ENCODE results near the gene FOXP1. TPM values are rescaled to one million over a fixed set of nuclear protein-coding genes. Genes with fewer than 3 reads are reported as not detected.
A peak's percentile ranks its signal among the peaks of the same experiment; 100 is the strongest.

Gene FOXP1
- total RNA-seq, 1 donor from 2014 or later: 31.1 TPM

DNA sequence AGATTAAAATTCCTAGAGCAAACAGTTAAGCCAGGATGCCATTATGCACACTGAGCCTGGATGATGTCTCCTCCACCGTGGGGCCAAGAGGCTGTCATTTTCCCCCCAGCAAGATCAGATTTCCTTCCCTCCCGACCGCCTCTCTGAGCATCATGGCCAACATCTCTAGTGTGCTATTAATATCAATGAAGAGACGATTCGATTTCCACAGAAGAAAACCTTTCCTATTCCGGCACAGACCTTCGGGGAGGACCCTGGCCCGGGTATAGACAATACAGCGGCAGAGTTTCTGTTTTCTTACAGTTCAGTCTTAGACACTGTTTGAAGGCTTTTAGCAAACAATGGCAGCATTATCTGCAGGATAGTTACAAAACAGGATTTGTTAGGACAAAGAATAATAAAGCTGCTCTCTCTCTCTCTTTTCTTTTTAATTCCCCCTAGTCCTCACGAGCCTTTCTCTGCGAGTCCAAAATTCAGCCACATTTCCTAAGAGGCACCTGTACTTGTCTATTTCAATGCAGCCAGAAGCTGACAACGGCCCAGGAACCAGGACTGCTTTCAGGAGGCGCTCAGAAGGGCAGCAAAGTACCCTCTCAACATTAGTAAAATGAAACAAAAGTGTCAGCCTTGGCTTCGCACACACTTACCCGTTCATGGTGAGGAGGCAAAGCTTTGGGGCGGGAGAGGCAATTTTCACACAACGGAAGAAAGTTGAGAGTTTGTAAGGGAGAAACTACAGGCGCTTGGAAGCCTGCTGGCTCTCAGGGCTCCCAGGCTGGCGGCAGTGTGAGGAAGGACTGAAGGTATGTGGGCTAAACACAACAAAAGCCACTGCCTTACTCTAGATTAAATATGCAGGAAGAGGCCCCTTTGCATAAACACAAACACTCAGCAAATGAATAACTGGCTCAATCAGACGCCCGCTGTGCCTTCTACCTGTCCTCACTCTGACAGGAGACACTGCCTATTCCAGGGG, 278.0 kb downstream of the FOXP1 start:
- no peak for DNase-seq
- H3K4me1 Mint-ChIP-seq (ENCODE audit: low read depth, unreplicated experiment): peaks cover 55% of the 10 kb centered on the region
- H3K27ac Mint-ChIP-seq (ENCODE audit: unreplicated experiment): no peak overlapping the region
- peak overlapping the region; percentile 80 for H3K4me3 Mint-ChIP-seq (ENCODE audit: unreplicated experiment)
- TF ChIP-seq, protein P1, sequence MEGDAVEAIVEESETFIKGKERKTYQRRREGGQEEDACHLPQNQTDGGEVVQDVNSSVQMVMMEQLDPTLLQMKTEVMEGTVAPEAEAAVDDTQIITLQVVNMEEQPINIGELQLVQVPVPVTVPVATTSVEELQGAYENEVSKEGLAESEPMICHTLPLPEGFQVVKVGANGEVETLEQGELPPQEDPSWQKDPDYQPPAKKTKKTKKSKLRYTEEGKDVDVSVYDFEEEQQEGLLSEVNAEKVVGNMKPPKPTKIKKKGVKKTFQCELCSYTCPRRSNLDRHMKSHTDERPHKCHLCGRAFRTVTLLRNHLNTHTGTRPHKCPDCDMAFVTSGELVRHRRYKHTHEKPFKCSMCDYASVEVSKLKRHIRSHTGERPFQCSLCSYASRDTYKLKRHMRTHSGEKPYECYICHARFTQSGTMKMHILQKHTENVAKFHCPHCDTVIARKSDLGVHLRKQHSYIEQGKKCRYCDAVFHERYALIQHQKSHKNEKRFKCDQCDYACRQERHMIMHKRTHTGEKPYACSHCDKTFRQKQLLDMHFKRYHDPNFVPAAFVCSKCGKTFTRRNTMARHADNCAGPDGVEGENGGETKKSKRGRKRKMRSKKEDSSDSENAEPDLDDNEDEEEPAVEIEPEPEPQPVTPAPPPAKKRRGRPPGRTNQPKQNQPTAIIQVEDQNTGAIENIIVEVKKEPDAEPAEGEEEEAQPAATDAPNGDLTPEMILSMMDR (IDR thresholded peaks at IDR 0.05; ENCODE audit: partially characterized antibody, unreplicated experiment): no peak
- H3K9me3 Mint-ChIP-seq (ENCODE audit: unreplicated experiment): no peaks in the 10 kb centered on the region
- no peaks in the 10 kb centered on the region for H3K36me3 Mint-ChIP-seq (ENCODE audit: unreplicated experiment)
- peaks cover 2% of the 10 kb centered on the region for H3K27me3 Mint-ChIP-seq (ENCODE audit: unreplicated experiment)

DNA sequence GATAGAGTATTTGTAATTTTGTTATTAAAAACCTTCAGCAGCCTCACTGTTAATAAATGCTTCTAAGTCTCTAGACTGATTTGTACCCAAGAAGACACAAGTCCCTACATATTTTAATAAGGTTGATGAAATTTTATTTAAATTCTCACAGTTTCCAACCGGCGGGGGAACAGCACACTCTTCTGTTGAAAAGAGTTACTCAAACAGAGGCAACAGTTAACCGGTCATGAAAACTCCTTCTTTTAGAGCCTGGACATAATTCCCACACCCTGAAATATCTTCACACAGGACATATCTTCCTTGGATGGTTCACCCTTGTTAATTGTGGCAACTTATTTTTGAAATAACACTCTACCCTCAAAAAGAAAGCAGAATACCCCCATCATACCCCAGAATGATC, 278.8 kb downstream of the FOXP1 start:
- no peaks in the 10 kb centered on the region for H3K36me3 Mint-ChIP-seq (ENCODE audit: unreplicated experiment)
- no peak for DNase-seq
- H3K27me3 Mint-ChIP-seq (ENCODE audit: unreplicated experiment): peaks cover 2% of the 10 kb centered on the region
- TF ChIP-seq, protein P1 (IDR thresholded peaks at IDR 0.05; ENCODE audit: partially characterized antibody, unreplicated experiment): no peak
- H3K4me3 Mint-ChIP-seq (ENCODE audit: unreplicated experiment): peak overlapping the region; percentile 80
- H3K27ac Mint-ChIP-seq (ENCODE audit: unreplicated experiment): no peak overlapping the region
- H3K9me3 Mint-ChIP-seq (ENCODE audit: unreplicated experiment): no peaks in the 10 kb centered on the region
- H3K4me1 Mint-ChIP-seq (ENCODE audit: low read depth, unreplicated experiment): peaks cover 60% of the 10 kb centered on the region

DNA sequence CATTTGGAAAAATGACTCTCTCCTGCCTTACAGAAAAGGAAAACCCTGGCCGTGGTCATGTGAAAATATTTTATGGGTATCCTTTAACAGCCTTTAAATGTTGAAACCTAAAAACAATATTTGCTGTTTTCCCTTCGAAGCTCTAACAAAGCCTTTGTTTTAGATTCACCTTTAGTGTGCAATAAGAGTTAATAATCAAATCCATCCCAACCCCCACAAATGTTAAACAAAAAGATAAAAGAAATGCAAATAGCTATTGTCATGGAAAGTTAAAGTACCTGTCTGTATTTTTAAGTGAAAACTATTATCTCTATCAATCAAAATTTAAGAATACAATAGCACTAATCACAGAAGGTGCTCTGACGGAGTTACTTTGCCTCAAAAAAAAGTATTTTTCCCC, 279.3 kb downstream of the FOXP1 start:
- H3K27ac Mint-ChIP-seq (ENCODE audit: unreplicated experiment): no peak overlapping the region
- H3K27me3 Mint-ChIP-seq (ENCODE audit: unreplicated experiment): peaks cover 2% of the 10 kb centered on the region
- DNase-seq: no peak
- TF ChIP-seq, protein P1 (IDR thresholded peaks at IDR 0.05; ENCODE audit: partially characterized antibody, unreplicated experiment): no peak
- peaks cover 59% of the 10 kb centered on the region for H3K4me1 Mint-ChIP-seq (ENCODE audit: low read depth, unreplicated experiment)
- H3K4me3 Mint-ChIP-seq (ENCODE audit: unreplicated experiment): no peak overlapping the region
- no peaks in the 10 kb centered on the region for H3K36me3 Mint-ChIP-seq (ENCODE audit: unreplicated experiment)
- H3K9me3 Mint-ChIP-seq (ENCODE audit: unreplicated experiment): no peaks in the 10 kb centered on the region

DNA sequence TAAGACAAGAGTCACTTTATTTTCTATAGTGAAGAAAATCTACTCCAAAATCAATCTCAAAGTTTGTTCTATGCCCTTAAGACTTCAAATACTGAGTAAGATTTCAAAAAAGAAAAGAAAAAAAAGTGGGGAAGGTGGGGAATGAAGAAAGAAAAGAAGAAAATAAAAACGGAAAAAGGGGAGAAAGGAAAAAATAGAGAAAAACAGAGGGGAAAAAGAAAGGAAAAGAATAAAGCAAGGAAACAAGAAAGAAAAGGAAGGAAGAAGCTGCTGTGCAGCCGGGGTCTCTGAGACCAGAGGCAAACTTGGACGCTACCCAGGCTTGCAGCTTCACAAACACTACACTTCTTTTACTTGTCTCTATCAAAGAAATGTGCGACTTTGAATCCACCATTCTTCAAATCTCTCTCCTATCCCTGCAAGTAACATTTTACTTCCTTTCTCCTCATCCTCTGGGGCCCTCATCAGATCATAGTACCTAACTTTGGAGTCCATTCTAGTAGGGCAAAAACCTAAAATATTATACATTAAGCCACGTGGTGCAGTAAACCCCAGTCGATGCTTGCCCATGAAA, 279.8 kb downstream of the FOXP1 start:
- TF ChIP-seq, protein P1 (IDR thresholded peaks at IDR 0.05; ENCODE audit: partially characterized antibody, unreplicated experiment): no peak
- no peak overlapping the region for H3K4me3 Mint-ChIP-seq (ENCODE audit: unreplicated experiment)
- H3K9me3 Mint-ChIP-seq (ENCODE audit: unreplicated experiment): no peaks in the 10 kb centered on the region
- no peak for DNase-seq
- no peaks in the 10 kb centered on the region for H3K27me3 Mint-ChIP-seq (ENCODE audit: unreplicated experiment)
- no peaks in the 10 kb centered on the region for H3K36me3 Mint-ChIP-seq (ENCODE audit: unreplicated experiment)
- H3K4me1 Mint-ChIP-seq (ENCODE audit: low read depth, unreplicated experiment): peaks cover 58% of the 10 kb centered on the region
- H3K27ac Mint-ChIP-seq (ENCODE audit: unreplicated experiment): no peak overlapping the region

DNA sequence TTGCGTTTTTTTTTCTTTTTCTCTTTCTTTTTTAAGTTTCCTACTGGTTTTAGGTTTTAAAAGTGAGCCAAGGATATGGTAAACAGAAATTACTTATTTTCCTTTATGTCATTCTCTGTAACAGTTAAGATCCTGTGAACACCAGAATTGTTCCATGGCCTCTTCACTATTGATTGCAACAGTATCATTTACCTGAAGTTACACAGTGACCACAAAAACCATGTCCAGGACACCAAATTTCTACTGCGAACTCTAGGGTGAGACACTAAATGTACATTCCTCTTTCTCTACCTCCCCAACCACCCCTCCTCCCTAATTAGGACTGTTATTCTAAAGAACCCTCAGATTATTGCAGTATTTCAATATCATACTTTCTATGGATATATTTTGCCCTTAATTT, 280.9 kb downstream of the FOXP1 start:
- Mint-ChIP-seq H3K27ac (ENCODE audit: unreplicated experiment) (no peak overlapping the region), H3K9me3 (ENCODE audit: unreplicated experiment) (no peaks in the 10 kb centered on the region), H3K36me3 (ENCODE audit: unreplicated experiment) (no peaks in the 10 kb centered on the region), H3K4me1 (ENCODE audit: low read depth, unreplicated experiment) (peaks cover 53% of the 10 kb centered on the region), H3K4me3 (ENCODE audit: unreplicated experiment) (no peak overlapping the region), H3K27me3 (ENCODE audit: unreplicated experiment) (no peaks in the 10 kb centered on the region)
- no peak for DNase-seq
- TF ChIP-seq, protein P1 (IDR thresholded peaks at IDR 0.05; ENCODE audit: partially characterized antibody, unreplicated experiment): no peak

All from glutamatergic neuron (in vitro differentiated cells).